Articular chondrocyte of knee joint (primary cell): ENCODE data around the gene OR4C16. TPM values are rescaled to one million over a fixed set of nuclear protein-coding genes. Genes with fewer than 3 reads are reported as not detected.

ENCODE experiments used
- total RNA-seq: library from RNA; depleted of rRNA; stranded (reverse); fragments of >200 nt; gene quantifications from 2 replicates; pipeline ENCODE4 v1.2.3, GENCODE V29; 2012

OR4C16 gene
- not detected in 2 replicates for total RNA-seq

DNA sequence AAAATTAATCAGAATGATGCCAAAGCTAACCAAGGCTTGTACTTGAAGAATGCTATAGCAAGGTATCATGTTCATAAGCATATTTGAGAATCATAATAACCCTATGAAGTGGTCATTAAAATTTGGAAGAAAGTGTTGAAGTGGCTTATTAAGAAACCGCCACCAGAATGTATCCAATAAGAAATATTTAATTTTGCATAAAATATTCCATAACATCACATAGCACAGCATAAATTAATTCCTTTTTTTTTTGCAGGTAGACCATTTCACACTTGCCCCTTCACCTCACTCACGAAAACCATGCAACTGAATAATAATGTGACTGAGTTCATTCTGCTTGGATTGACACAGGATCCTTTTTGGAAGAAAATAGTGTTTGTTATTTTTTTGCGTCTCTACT, at the start of gene OR4C16:
Gene OR4C16 (plus strand): TSS at position 301 of the 400 bp plus-strand sequence. CDS start 0 bp downstream, at position 301.

DNA sequence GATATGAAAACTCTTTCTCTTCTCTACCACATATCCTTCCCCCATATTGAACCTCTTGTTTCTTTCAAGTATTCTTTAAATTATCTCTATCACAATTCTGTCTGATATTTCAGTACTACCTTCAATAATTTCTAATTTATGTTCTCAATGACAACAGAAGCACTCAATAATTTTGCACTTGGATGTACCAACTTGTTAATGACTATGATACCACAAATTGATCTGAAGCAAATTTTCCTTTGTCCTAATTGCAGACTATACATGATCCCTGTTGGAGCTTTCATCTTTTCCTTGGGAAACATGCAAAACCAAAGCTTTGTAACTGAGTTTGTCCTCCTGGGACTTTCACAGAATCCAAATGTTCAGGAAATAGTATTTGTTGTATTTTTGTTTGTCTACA, 17.8 kb upstream of the OR4C16 start, which contains the start of gene OR4C15:
Gene OR4C15 (plus strand): TSS at position 301 of the 400 bp plus-strand sequence. CDS start 0 bp downstream, at position 301.

GRCh38 chr11:55607545-55607944, 35.6 kb downstream of the OR4C16 start, which contains the start of gene OR4C11:
Gene OR4C11 (minus strand): TSS chr11:55607645. CDS start chr11:55604373, 3,272 bp downstream.

Other genes with a start within 250 kb of the OR4C16 start
- gene OR4A16, start 228.9 kb upstream of the OR4C16 start, total RNA-seq: not detected in 2 replicates
- not detected in 2 replicates for gene OR4A15, start 204.2 kb upstream of the OR4C16 start, total RNA-seq
- not detected in 2 replicates for gene OR4C15, start 17.7 kb upstream of the OR4C16 start, total RNA-seq
- gene OR4C11, start 35.5 kb downstream of the OR4C16 start, total RNA-seq: not detected in 2 replicates
- not detected in 2 replicates for gene OR4P4, start 63.0 kb downstream of the OR4C16 start, total RNA-seq
- not detected in 2 replicates for gene OR4S2, start 76.2 kb downstream of the OR4C16 start, total RNA-seq
- gene OR4C6, start 90.1 kb downstream of the OR4C16 start, total RNA-seq: not detected in 2 replicates
- not detected in 2 replicates for gene OR5D13, start 201.3 kb downstream of the OR4C16 start, total RNA-seq
- gene OR5D14, start 223.4 kb downstream of the OR4C16 start, total RNA-seq: not detected in 2 replicates
- gene OR5L1, start 239.2 kb downstream of the OR4C16 start, total RNA-seq: not detected in 2 replicates
- gene OR5D18, start 247.5 kb downstream of the OR4C16 start, total RNA-seq: not detected in 2 replicates